Measurements from ENCODE around the gene TKTL1. TPM values are rescaled to one million over a fixed set of nuclear protein-coding genes. Genes with fewer than 3 reads are reported as not detected.

The TKTL1 gene
- total RNA-seq, 1 donor = 4.1 TPM

- no peak overlapping the region for H3K4me3 ChIP-seq (ENCODE audit: low read length)
- no peaks in the 10 kb centered on the region for H3K9me3 ChIP-seq (ENCODE audit: low read depth, low read length)
- no peaks in the 10 kb centered on the region for H3K27me3 ChIP-seq (ENCODE audit: insufficient read depth, low read length)
- H3K4me1 ChIP-seq (ENCODE audit: insufficient read depth, low read length) = peaks cover 38% of the 10 kb centered on the region
These were observed 9.3 kb downstream of the TKTL1 start for GRCh38 chrX:154304846-154305245.

GRCh38 chrX:154305541-154306205 is 10.1 kb downstream of the TKTL1 start:
- Histone ChIP-seq H3K4me1 (ENCODE audit: insufficient read depth, low read length) (peaks cover 40% of the 10 kb centered on the region), H3K4me3 (ENCODE audit: low read length) (no peak overlapping the region), H3K9me3 (ENCODE audit: low read depth, low read length) (no peaks in the 10 kb centered on the region), H3K27me3 (ENCODE audit: insufficient read depth, low read length) (no peaks in the 10 kb centered on the region)

DNA sequence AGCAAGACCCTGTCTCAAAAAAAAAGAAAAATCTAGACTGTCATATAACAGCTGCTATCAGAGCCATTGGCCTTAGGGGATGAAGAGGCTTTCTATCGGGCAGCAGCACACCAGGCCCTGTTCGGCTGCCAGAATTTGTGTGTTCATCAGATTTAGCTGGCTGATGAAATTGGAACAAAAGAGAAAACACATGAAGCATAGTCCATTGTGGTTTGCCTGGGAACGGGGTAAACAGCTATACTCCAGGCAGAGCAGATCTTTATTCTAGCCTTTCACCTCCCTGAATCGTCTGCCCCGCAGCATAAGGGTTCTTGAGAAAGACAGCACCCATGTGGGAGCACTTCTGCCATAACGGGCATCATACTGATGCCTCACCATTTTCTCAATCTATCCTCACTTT is 11.6 kb downstream of the TKTL1 start:
- Histone ChIP-seq H3K4me3 (ENCODE audit: low read length) (no peak overlapping the region), H3K27me3 (ENCODE audit: insufficient read depth, low read length) (no peaks in the 10 kb centered on the region), H3K9me3 (ENCODE audit: low read depth, low read length) (no peaks in the 10 kb centered on the region), H3K4me1 (ENCODE audit: insufficient read depth, low read length) (peaks cover 42% of the 10 kb centered on the region)

DNA sequence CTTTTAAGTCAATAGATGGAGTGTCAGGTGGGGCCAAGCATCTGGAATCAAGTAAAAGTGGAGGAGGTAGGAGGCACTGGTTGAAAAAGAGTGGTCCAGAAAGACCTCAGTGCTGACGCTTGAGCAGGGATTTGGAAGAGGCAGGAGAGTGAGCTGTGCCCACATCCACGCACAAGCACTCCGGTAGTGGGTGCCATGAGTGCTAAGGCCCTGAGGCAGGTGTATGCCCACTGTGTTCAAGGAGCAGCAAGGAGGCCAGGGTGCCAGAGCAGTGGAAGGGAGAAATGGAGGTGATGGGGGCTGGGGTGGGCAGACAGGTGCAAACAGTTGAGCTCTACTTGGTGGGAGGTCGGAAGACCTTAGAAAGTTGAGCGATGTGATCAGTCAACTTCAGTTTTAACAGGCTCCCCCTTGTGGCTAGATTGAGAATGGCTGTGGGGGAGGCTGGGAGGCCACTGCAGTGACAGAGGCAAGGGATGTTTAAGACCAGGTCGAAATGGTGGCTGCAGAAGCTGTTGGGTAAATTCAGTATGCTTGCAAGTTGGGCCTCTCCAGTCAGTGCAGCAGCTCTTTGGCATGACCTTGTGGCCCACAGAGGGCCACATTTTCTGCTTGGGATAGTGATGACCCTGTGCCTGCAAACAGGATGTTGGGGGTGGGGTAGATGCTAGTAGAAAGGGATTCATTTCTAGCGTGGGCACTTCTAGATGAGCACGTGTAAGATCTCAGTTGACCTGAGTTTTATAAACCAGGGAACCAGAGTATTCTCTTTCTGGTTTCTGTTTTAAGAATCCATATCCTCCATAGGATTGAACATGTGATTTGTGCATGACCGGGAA is 12.7 kb downstream of the TKTL1 start:
- Histone ChIP-seq H3K27me3 (ENCODE audit: insufficient read depth, low read length) (no peaks in the 10 kb centered on the region), H3K9me3 (ENCODE audit: low read depth, low read length) (no peaks in the 10 kb centered on the region), H3K4me1 (ENCODE audit: insufficient read depth, low read length) (peaks cover 48% of the 10 kb centered on the region), H3K4me3 (ENCODE audit: low read length) (no peak overlapping the region)

- no peaks in the 10 kb centered on the region for H3K27me3 ChIP-seq (ENCODE audit: insufficient read depth, low read length)
- no peak overlapping the region for H3K4me3 ChIP-seq (ENCODE audit: low read length)
- no peaks in the 10 kb centered on the region for H3K9me3 ChIP-seq (ENCODE audit: low read depth, low read length)
- peaks cover 53% of the 10 kb centered on the region for H3K4me1 ChIP-seq (ENCODE audit: insufficient read depth, low read length)
These were observed 13.6 kb downstream of the TKTL1 start for GRCh38 chrX:154309041-154309775.

GRCh38 chrX:154310616-154311536 is 15.3 kb downstream of the TKTL1 start:
- Histone ChIP-seq H3K4me3 (ENCODE audit: low read length) (no peak overlapping the region), H3K27me3 (ENCODE audit: insufficient read depth, low read length) (no peaks in the 10 kb centered on the region), H3K4me1 (ENCODE audit: insufficient read depth, low read length) (peaks cover 42% of the 10 kb centered on the region), H3K9me3 (ENCODE audit: low read depth, low read length) (no peaks in the 10 kb centered on the region)

GRCh38 chrX:154312116-154312515 is 16.5 kb downstream of the TKTL1 start:
- Histone ChIP-seq H3K4me1 (ENCODE audit: insufficient read depth, low read length) (peaks cover 39% of the 10 kb centered on the region), H3K9me3 (ENCODE audit: low read depth, low read length) (no peaks in the 10 kb centered on the region), H3K27me3 (ENCODE audit: insufficient read depth, low read length) (no peaks in the 10 kb centered on the region), H3K4me3 (ENCODE audit: low read length) (no peak overlapping the region)

GRCh38 chrX:154313147-154313546 is 17.6 kb downstream of the TKTL1 start:
- H3K9me3 ChIP-seq (ENCODE audit: low read depth, low read length) = no peaks in the 10 kb centered on the region
- H3K4me1 ChIP-seq (ENCODE audit: insufficient read depth, low read length) = peaks cover 32% of the 10 kb centered on the region
- H3K27me3 ChIP-seq (ENCODE audit: insufficient read depth, low read length) = no peaks in the 10 kb centered on the region
- no peak overlapping the region for H3K4me3 ChIP-seq (ENCODE audit: low read length)

DNA sequence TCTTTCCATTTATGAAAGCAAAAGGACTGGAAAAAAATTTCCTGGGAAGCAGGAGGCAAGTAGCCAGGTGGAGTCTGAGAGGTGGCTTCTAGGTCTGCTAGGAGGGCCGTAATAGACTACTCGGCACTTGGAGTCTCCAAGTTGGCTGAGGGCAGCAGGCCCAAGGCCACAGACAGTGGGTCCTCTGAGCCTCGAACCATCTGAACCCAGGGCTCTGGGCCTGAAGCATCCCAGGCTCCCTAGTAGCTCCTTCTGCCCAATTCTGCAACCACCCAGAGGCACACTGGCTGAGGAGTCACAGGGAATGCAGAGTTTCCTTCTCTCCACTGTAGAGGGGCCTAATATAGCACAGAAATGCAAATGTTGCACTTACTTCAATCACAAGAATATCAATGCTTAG is 19.8 kb downstream of the TKTL1 start:
- Histone ChIP-seq H3K9me3 (ENCODE audit: low read depth, low read length) (no peaks in the 10 kb centered on the region), H3K27me3 (ENCODE audit: insufficient read depth, low read length) (no peaks in the 10 kb centered on the region), H3K4me1 (ENCODE audit: insufficient read depth, low read length) (peaks cover 18% of the 10 kb centered on the region), H3K4me3 (ENCODE audit: low read length) (no peak overlapping the region)

GRCh38 chrX:154317391-154317995 is 21.9 kb downstream of the TKTL1 start:
- H3K27me3 ChIP-seq (ENCODE audit: insufficient read depth, low read length) = no peaks in the 10 kb centered on the region
- H3K4me3 ChIP-seq (ENCODE audit: low read length) = no peak overlapping the region
- H3K9me3 ChIP-seq (ENCODE audit: low read depth, low read length) = no peaks in the 10 kb centered on the region
- H3K4me1 ChIP-seq (ENCODE audit: insufficient read depth, low read length) = peaks cover 12% of the 10 kb centered on the region

DNA sequence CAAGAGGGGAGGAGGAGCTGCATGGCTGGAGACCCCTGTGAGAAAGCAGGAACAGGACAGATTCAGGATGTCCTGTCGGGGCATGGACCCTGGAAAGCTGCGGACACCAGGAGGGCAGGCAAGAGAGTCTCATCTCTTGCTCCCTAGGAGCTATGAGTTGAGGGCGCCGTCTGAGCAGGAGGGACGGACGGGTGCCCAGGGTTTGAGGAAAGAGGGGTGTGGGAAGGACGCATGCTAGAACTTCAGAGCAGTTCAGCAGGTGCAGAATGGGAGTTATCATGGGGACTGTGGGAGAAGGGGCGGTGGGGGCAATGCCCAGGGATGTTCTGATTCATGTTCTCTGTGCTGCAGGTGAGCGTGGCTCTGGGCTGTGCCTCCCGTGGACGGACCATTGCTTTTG is 24.8 kb downstream of the TKTL1 start:
- Histone ChIP-seq H3K9me3 (ENCODE audit: low read depth, low read length) (no peaks in the 10 kb centered on the region), H3K27me3 (ENCODE audit: insufficient read depth, low read length) (no peaks in the 10 kb centered on the region), H3K4me3 (ENCODE audit: low read length) (no peak overlapping the region), H3K4me1 (ENCODE audit: insufficient read depth, low read length) (no peaks in the 10 kb centered on the region)

- H3K4me1 ChIP-seq (ENCODE audit: insufficient read depth, low read length) = peaks cover 6% of the 10 kb centered on the region
- no peak overlapping the region for H3K4me3 ChIP-seq (ENCODE audit: low read length)
- H3K9me3 ChIP-seq (ENCODE audit: low read depth, low read length) = no peaks in the 10 kb centered on the region
- H3K27me3 ChIP-seq (ENCODE audit: insufficient read depth, low read length) = no peaks in the 10 kb centered on the region
These were observed 25.6 kb downstream of the TKTL1 start for GRCh38 chrX:154321152-154321551.

GRCh38 chrX:154321594-154321993 is 26.0 kb downstream of the TKTL1 start:
- no peaks in the 10 kb centered on the region for H3K9me3 ChIP-seq (ENCODE audit: low read depth, low read length)
- H3K4me3 ChIP-seq (ENCODE audit: low read length) = no peak overlapping the region
- H3K4me1 ChIP-seq (ENCODE audit: insufficient read depth, low read length) = peaks cover 11% of the 10 kb centered on the region
- H3K27me3 ChIP-seq (ENCODE audit: insufficient read depth, low read length) = no peaks in the 10 kb centered on the region

DNA sequence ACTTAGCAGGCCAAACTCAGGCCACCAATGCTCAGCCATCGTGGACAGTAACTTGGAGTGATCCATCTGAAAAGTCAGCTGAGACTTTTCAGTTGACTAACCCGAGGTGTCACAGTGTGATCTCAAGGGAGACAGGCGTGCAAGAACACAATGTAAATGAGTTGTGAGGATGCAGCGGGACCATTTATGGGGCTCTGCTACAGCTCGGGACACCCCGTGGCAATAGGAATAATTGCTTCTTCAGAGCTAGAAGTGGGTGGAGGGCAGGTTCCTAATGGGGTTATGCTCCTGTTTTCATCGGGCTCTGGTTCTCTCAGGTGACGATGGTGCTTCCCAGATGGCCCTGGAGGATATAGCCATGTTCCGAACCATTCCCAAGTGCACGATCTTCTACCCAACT is 27.3 kb downstream of the TKTL1 start:
- Histone ChIP-seq H3K9me3 (ENCODE audit: low read depth, low read length) (no peaks in the 10 kb centered on the region), H3K4me1 (ENCODE audit: insufficient read depth, low read length) (peaks cover 24% of the 10 kb centered on the region), H3K4me3 (ENCODE audit: low read length) (no peak overlapping the region), H3K27me3 (ENCODE audit: insufficient read depth, low read length) (no peaks in the 10 kb centered on the region)
